HG03064 (cell line): ENCODE data around the gene RMI2.

ENCODE experiments used
- ATAC-seq: cut with Tn5 transposase; IDR thresholded peaks from one replicate; pipeline ENCODE4 v1.9.1; 2021; ENCODE audit warnings: low read depth; ENCODE audit not compliant: unreplicated experiment

The RMI2 gene

DNA sequence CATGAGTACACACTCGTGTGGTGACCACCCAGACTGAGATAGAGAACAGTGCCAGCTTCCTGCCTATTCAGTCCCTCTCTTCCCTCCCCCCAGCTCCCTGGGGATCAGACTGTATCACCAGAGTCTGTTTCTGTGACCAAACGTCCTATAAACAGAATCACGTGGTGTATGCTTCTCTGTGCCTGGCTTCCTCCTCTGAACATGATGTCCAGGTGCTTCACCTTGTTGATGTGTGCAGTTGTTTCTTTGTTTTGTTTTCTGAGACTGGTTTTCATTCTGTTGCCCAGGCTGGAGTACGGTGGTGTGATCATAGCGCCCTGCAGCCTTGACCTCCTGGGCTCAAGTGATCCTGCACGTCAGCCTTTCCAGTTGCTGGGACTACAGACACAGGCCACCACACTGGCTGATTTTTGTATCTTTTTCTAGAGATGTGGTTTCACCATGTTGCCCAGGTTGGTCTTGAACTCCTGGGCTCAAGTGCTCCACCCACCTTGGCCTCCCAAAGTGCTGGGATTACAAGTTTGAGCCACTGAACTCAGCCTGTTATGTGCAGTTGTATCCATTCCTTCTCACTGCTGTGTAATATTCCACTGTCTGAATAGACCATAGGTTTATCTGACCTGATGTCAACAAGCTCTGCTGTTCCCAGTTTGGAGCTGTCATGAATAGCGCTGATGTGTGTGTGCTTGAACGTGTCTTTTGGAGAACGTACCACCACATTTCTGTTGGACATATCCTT is 35.2 kb upstream of the RMI2 start:
- ATAC-seq: peak; percentile 45

DNA sequence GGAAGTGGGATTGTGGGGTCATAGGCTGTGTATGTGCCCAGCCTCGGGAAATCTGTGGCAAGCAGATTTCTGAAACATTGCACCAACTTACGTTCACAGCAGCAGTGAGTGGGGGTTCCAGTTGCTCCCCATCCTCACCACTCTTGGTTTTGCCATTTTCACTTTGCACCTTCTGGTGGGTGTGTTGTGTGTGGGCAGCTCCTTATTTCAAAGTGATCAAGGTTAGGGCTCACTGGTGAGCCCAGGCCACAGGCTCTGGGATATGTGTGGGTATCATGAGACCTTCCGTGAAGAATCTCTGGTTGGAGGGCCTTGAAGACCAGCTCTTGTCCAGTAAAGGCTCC is 34.7 kb upstream of the RMI2 start:
- no peak for ATAC-seq

DNA sequence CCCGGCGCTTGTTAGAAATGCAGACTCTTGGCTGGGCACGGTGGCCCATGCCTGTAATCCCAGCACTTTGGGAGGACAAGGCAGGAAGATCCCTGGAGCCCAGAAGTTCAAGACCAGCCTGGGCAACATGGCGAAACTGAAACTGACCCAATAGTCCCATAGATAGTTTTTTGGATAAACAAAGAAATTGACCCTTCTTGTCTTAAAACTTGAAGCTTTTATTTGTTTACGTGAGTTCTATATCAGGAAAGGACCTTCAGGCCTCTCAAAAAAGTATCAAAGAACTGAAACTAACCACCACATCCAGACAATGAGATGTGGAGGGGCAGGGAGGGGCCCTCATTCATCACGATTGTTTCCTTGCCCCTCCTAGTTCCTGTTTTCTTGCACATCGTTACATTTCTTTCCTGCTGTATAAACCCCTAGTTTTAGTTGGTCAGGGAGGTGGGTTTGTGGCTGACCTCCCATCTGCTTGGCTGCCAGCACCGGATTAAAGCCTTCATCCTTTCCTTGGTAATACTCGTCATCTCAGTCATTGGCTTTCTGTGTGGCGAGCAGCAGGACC is 34.2 kb upstream of the RMI2 start:
- ATAC-seq: no peak

DNA sequence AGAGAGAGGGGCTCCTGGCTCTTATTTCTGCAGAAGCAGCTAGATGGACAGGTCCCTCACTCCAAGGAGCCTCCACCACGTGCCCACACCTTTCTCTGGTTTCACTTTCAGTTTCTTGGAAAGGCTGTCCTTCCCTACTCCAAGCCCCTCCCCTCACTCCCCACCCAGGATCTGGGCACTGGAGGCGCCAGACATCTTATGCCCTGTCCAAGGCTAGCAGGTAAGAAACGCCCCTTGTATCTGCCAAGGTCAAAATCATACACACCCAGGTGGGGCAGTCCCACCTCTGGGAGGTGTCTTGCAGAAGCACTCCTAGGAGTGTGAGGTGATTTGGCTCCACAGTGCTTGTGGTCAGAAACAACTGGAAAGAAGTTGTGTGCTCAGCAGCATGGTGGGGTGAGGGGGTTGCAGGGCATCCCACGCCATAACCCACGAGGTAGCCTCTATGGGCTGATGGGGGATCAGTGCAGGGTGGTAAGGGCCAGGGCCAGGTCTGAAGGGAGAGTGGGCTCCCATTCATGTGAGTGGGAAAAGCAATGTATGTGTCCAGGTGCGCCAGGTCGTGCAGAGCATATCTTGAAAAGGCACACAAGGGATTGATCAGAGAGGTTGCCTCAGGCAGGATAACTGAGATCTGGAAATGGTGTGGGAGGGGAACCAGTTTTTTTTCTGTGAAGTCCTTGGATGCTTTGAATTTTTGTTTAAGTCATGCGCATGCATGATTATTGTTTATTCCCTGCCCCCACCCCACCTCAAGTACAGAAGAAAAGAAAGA is 32.4 kb upstream of the RMI2 start:
- no peak for ATAC-seq

DNA sequence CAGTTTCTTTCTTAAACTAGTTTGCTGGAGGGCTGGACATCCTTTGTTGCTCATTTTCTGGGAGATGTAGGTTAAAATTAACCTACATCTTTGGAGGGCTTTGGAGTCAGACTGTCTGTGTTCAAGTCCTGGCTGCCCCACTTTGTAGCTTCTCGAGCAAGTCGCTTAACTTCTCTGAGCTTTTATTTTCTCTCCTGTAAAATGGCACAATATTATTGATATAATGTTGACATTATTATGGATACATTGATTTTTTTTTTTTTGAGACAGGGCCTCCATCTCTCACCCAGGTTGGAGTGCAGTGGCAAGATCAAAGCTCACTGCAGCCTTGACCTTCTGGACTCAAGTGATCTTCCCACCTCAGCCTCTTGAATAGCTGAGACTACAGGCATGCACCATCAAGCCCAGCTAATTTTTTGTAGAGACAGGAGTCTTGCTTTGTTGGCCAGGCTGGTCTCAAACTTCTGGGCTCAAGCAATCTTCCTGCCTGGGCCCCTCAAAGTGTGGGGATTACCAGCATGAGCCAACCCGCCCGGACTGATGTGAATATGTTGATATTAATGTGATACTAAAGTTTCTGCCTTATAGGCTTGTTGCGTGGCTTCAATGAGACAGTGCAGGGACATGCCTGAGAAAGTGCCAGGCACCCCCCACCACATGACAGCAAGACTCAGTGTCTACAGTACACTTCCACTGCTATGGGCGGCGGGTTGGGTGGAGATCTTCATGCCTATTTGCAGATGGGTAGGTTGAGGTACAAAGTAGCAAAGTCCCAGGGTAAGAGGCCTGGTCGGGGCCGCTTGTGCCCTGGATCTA is 31.6 kb upstream of the RMI2 start:
- no peak for ATAC-seq

DNA sequence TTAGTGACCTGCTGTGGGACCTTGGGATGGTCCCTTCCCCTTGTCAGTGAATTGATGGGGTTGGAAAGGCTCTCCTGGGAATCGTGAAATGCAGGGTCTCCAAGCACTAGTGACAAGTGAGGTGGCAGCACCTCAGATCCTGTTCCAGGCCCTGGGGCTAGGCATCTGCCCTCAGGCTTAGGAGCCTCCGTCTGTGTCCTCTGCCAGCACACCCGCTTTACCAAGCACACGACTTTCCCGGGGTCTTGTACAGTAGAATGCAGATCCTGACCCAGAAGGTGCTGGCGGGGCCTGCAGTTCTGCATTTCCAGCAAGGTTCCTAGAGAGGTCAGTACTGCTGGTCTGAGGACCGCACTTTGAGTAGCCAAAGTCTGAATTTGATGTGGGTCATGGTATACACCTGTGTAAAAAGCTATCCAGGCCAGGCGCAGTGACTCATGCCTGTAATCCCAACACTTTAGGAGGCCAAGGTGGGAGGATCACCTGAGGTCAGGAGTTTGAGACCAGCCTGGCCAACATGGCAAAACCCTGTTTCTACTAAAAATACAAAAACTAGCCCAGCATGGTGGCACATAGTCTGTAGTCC is 30.9 kb upstream of the RMI2 start:
- no peak for ATAC-seq

DNA sequence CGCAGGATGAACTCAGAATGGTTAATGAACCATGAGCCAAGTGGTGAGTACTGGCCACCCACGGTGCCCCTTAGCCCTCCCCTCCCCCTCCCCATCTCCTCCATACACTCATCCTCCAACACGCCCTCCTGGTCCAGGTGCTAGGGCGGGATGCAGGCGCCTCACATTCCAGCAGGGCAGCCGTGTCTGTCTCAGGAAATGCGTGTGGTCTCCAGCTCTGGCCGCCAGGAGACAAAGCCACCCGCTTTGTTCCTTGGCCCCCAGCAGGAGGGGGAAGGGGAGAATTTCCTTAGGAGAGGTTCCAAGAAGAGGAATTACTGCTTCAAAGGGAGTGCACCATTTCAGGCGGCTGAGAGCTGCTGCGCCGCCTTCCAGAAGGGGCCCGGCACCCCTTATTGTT is 29.7 kb upstream of the RMI2 start:
- no peak for ATAC-seq

DNA sequence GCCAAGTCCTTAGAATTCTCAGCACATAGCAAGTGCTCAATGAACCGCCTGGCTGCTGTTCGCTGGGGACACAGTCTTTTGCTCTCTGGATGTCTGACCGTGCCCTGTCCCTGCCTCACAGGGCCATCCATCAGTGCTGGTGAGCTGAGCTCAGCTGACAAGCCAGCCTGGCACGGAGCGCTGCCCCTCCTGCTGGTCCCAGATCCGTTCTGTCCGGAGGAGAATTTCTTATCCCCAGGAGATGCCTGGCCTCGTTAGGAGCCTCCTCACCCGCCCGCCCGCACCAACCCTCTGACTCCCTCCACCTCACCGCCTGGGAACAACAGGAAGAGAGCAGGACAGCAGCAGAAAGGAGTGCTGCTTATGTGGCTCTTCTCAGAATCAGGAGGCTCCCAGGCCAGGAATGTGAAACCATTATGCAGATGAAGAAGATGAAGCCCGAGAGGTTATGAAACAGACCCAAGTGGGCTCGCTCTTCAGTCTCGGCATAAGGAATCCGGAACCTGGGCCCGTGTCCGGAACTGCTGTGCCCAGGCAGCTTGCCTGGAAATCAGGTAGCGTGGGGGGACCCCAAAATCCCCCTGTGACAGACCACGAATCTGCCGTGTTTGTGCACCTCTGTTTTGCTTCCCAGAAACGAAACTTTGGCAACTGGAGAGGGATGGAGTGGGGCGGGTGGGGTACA is 28.8 kb upstream of the RMI2 start:
- ATAC-seq: no peak

DNA sequence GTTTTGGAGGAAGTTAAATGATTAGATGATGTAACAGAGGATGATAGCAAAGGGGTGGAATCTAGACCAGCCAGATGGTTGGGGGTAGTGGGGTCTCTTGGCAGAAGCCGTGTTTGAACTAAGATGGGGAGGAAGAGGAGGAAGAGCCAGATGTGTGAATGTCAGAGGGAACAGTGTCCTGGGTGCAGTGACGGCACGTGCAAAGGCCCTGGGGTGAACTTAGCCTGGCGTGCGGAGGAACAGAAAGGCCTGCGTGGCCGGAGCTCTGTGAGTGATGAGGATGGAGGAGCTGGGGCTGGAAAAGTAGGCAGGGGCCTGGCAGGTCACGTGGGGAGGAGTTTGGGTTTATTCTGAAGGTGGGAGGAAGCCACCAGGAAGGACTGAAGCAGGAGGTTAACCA is 26.4 kb upstream of the RMI2 start:
- no peak for ATAC-seq

DNA sequence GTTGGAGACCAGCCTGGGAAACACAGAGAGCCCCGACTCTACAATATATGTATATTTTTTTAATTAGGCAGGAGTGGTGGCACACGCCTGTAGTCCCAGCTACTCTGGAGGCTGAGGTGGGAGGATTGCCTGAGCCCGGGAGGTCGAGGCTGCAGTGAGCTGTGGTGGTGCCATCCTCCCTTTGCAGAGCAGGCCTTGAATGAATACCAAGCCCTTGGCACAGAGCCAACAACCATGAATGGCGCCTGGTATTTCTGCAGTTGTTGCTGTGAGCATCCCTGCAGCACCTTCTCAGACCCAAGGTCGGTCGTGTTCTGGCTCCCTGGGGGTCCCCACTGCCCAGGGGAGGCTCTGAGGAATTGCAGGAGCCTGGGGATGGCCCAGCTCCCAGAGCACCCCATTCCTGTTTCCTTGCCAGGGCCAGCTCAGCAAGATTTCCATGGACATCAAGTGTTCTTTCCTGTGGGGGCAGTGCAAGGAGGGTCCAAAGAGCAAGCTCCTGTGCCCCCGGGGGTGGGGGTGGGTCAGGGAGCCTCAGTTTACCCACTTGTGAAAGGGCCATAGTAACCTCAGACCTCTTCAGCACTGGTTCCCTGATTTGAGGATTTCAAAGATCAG is 25.6 kb upstream of the RMI2 start:
- no peak for ATAC-seq

DNA sequence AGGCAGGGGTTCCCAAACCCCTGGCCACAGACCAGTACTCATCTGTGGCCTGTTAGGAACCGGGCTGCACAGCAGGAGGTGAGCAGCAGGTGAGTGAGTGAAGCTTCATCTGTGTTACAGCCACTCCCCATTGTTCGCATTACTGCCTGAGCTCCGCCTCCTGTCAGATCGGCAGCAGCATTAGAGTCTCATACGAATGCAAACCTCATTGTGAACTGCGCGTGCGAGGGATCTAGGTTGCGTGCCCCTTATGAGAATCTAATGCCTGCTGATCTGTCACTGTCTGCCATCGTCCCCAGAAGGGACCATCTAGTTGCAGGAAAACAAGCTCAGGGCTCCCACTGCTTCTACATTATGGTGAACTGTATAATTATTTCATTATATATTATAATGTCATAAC is 25.1 kb upstream of the RMI2 start:
- no peak for ATAC-seq

DNA sequence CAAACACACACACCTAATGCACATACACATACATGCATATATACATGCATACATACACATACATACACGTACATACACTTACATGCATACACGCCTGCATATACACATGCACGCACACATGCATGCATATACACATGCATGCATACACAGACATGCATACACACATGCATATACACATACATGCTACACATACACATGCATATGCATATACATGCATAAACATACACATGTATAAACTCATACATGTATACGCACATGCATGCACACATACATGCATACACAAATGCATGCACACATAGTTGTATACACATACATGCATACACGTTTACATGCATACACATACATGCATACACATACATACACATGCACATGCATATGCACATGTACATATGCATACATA is 23.6 kb upstream of the RMI2 start:
- ATAC-seq: no peak

DNA sequence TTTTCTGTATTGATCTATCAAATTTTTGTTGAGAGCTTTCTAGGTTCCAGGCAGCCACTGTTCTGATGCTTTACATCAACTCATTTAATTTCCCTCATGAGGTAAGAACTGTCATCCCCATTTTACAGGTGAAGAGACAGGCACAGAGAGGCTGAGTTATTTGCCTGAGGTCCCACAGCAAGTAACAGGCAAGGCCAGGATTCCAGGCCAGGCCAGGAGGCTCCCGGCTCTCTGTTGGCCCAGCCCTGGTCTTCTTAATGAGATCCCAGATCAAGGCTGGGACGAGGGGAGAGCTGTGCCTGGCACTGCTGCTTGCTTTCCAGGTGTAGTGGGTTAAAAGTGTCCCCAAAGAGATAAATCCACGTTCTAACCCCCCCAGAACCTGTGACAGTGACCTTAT is 22.4 kb upstream of the RMI2 start:
- ATAC-seq: no peak

DNA sequence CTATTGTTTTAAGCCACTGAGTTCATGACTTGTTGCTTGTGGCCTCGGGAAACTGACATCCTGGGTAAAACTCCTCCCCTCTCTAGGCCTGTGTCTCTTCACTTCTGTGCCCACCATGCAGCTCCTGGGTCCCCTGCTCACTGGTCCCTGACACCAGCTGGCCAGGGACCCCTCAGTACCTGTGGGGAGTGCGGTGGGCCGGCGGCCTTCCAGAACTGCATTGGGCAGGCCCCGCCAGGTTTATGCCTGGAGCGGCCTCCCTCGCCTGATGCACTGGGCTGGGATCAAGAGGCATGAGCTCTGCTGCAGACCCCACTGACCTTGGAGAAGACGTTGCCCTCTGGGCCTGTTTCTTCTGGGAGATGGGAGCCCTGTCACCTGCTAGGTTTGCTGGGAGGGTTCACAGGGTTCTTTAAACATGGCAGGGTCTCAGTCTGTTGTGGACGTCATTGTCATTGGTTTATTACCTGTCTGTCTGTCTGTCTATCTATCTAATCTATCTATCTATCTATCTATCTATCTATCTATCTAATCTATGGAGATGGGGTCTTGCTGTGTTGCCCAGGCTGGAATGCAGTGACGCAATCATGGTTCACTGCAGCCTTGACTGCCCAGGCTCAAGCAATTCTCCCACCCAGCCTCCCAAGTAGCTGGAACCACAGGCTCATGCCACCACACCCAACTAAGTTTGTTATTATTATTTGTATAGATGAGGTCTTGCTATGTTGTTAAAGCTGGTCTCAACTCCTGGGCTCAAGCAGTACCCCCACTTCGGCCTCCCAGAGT is 21.5 kb upstream of the RMI2 start:
- no peak for ATAC-seq

DNA sequence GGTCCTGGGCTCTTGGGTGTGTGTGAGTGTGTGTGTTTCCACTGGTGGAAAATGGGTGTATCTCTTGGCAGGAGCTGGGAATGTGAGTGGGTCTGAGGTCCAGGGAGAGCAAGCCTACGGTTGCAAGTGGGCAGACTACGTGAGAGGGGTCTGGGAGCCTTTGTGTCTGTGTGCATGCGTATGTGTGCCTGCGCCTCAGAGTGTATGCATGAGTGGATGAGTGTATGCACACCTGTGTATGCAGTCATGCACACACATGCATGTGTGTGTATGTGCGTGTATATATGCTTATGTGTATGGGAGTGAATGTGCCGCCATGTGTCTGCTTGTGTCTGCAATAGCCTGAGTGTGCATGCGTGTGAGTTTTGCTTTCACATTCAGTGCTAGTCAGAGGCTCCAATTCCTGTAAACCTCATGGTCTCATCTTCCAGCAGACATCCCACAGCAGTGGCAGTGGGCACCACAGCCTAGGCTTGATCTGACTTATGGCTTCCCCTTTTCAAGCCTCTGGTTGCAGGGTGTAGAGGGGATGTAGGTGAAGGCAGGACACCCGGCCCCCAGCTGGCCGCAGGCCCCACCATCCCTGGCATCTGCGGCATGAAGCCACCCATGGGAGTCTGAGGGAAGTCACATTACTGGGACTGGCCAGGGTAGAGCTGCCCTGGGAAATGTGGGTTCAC is 19.7 kb upstream of the RMI2 start:
- no peak for ATAC-seq

DNA sequence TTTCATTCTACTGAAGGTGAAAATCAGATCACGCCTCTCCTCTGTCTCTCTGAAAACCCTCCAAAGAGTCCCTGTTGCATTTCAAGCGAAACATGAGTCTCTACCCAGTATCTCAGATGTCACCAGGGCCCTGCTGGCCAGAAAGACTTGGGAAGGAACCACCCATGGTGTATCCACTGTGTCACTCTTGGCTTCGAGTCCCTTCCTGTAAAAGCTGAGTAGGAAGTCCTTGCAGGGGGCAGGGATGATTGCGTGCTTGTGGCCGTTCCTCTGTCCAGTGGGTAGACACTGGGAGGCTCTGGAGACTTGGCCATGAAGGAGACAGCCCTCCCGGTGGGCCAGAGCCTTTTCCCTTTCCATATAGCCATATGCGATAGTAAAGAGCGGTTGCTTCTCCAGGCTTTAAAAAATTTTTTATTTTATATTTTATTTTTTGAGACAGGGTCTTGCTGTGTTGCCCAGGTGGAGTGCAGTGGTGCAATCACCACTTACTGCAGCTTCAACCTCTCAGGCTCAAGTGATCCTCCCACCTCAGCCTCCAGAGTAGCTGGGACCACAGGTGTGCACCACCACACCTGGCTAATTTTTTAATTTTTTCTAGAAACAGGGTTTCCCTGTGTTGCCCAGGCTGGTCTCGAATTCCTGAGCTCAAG is 19.0 kb upstream of the RMI2 start:
- ATAC-seq: no peak

DNA sequence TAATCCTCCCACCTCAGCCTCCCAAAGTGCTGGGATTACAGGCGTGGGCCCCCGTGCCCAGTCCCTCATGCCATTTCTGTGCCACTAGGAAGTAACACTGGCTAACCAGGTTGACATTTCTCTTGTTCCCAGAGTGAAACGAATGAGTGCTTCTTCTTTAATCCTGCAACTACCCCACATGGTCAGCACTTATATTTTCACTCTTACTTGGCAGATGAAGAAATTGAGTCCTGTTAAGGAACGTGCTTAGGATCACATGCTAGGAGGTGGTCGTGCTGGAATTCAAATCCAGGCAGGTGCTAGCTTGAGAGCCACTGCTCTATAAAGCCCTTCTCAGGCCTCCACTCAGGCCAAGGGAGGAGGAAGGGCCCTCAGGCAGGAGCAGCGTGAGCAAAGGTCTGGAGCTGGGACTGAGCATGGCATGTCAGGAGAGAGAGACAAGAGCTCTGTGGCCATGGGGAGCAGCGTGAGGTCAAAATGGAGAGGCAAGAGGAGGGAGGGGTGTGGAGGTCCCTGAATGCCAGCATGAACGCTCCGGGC is 18.5 kb upstream of the RMI2 start:
- ATAC-seq: no peak
